Measurements from ENCODE around the gene TYW3. TPM values are rescaled to one million over a fixed set of nuclear protein-coding genes. Genes with fewer than 3 reads are reported as not detected.

TYW3 gene
- total and polyA plus RNA-seq, 2 experiments from 2014 or later: 10.9 to 22.0 TPM

DNA sequence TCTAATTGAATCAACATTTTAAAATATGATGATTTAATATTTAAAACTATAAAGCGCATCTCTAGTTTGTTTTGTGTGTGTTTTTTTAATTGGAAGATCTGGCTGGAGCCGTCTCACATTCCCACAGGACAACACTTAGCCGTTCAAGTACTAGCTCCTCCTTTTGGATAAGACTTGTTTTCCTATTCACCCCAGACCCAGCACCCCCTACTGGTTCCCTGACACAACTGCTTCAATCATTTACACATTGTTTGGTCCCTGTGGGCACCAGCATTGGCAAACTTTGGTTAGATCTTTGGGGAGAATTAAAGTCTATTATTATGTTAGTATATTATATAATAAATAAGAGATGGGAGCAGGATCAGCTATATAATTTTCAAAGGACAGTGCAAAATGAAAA is 34.5 kb downstream of the TYW3 start:
- peaks cover 17% of the 10 kb centered on the region for H3K4me1 ChIP-seq (ENCODE audit: low read depth)
- no peak overlapping the region for H3K27ac ChIP-seq
- H3K4me3 ChIP-seq: no peak overlapping the region
- no peaks in the 10 kb centered on the region for H3K36me3 ChIP-seq
- TF ChIP-seq, protein P1, sequence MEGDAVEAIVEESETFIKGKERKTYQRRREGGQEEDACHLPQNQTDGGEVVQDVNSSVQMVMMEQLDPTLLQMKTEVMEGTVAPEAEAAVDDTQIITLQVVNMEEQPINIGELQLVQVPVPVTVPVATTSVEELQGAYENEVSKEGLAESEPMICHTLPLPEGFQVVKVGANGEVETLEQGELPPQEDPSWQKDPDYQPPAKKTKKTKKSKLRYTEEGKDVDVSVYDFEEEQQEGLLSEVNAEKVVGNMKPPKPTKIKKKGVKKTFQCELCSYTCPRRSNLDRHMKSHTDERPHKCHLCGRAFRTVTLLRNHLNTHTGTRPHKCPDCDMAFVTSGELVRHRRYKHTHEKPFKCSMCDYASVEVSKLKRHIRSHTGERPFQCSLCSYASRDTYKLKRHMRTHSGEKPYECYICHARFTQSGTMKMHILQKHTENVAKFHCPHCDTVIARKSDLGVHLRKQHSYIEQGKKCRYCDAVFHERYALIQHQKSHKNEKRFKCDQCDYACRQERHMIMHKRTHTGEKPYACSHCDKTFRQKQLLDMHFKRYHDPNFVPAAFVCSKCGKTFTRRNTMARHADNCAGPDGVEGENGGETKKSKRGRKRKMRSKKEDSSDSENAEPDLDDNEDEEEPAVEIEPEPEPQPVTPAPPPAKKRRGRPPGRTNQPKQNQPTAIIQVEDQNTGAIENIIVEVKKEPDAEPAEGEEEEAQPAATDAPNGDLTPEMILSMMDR (IDR thresholded peaks at IDR 0.05; ENCODE audit: low read depth, low read length): peak; percentile 50
- peak in 1 of 2 donors; percentile 38 for DNase-seq (ENCODE audit: low read depth in 1 of 2, low spot score in 1 of 2)
- no peaks in the 10 kb centered on the region for H3K27me3 ChIP-seq
- no peaks in the 10 kb centered on the region for H3K9me3 ChIP-seq (ENCODE audit: low read depth)

DNA sequence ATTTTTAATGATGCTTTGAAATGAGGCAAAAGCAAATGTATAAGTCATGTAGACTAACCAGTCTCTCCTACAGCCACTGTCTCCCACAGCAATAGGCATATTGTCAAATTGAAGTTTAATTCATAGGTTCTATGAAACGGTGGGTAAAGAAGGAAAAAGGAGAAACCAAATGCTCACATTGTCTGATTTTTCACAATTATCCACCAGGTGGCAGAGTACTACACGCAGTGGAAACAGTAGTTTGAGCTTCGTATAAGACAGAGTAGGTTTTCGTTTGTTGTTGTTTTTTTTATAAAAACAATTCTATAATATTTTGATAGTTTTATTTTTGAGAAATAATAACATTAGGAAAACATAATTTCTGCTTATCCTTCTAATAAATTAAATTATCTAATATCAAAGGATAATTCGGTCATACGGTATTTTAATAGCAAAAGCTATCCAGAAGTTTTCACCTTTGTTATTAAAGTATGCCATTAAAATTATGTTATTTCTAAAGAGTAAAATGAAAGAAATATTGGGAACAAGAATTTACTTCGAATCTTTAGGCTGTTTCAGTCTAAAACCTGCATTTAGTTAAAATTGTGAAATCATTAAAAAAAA is 39.1 kb downstream of the TYW3 start:
- H3K27me3 ChIP-seq: no peaks in the 10 kb centered on the region
- no peak overlapping the region for H3K4me3 ChIP-seq
- TF ChIP-seq, protein P1 (IDR thresholded peaks at IDR 0.05; ENCODE audit: low read depth, low read length): peak; percentile 66
- DNase-seq (ENCODE audit: low read depth in 1 of 2, low spot score in 1 of 2): peak; percentile 65 to 70
- H3K9me3 ChIP-seq (ENCODE audit: low read depth): no peaks in the 10 kb centered on the region
- H3K4me1 ChIP-seq (ENCODE audit: low read depth): peaks cover 13% of the 10 kb centered on the region
- no peak overlapping the region for H3K27ac ChIP-seq
- H3K36me3 ChIP-seq: no peaks in the 10 kb centered on the region

DNA sequence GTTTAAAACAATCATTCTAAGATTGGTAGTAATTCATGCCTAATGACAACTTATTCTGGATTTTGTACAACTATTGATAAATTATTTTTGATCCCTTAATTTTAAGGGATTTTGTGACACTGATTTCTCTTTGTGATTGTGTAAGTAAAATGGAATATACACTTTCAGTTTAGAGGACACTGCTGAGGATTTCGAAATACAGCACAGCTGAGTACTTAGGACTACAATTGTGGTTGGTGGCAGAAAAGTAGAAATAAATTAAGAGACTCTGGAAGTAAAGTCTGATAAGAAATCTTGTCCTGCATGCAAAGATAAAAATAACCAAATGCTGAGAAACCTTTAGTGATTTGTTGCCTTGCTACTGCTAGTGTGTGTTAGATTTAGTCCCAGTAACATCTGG is 40.0 kb downstream of the TYW3 start:
- Histone ChIP-seq H3K36me3 (no peaks in the 10 kb centered on the region), H3K27ac (no peak overlapping the region), H3K9me3 (ENCODE audit: low read depth) (no peaks in the 10 kb centered on the region), H3K4me3 (no peak overlapping the region), H3K27me3 (no peaks in the 10 kb centered on the region), H3K4me1 (ENCODE audit: low read depth) (peaks cover 13% of the 10 kb centered on the region)
- TF ChIP-seq, protein P1 (IDR thresholded peaks at IDR 0.05; ENCODE audit: low read depth, low read length): no peak
- peak in 1 of 2 donors; percentile 51 for DNase-seq (ENCODE audit: low read depth in 1 of 2, low spot score in 1 of 2)

DNA sequence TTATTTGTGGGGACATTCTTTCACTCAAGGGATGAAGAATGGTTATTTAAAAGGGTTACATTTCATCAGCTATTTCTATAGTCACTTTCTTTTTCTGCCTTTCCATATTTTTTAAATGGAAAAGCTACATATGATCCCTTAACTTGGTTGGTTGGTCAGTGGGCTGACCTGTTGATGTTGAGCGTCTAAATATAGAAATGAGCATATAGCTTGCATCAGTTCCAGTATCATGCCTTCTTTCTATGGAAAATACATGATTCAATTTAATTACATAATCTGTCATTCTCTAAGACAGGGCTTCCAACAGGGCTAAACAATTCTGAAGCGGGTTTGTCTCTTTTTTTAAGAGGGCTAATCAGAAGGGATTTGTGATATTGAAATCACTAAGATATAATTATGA is 40.6 kb downstream of the TYW3 start:
- peaks cover 13% of the 10 kb centered on the region for H3K4me1 ChIP-seq (ENCODE audit: low read depth)
- H3K36me3 ChIP-seq: no peaks in the 10 kb centered on the region
- H3K4me3 ChIP-seq: no peak overlapping the region
- H3K27me3 ChIP-seq: no peaks in the 10 kb centered on the region
- no peaks in the 10 kb centered on the region for H3K9me3 ChIP-seq (ENCODE audit: low read depth)
- no peak overlapping the region for H3K27ac ChIP-seq
- TF ChIP-seq, protein P1 (IDR thresholded peaks at IDR 0.05; ENCODE audit: low read depth, low read length): no peak
- DNase-seq (ENCODE audit: low read depth in 1 of 2, low spot score in 1 of 2): no peak

DNA sequence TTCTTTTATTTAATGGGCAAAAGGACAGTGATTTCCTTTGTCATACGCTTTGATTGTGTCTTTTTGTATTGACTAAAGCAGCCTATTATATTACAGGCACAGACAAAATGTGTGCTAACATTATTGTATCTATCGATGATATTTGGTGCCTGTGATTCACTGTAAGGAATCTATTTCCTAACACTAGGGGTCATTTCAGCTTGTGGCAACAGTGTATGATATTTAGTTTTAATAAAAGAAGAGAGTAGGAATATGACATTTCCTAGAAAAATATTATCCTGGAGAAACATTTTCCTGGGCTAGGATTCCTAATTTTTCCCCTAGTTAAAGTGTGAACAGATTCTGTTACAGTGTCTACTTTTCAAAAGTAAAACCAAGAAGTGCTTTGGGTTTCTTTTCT is 42.8 kb downstream of the TYW3 start:
- H3K27ac ChIP-seq: no peak overlapping the region
- H3K36me3 ChIP-seq: no peaks in the 10 kb centered on the region
- DNase-seq (ENCODE audit: low read depth in 1 of 2, low spot score in 1 of 2): no peak
- no peaks in the 10 kb centered on the region for H3K9me3 ChIP-seq (ENCODE audit: low read depth)
- H3K4me1 ChIP-seq (ENCODE audit: low read depth): peaks cover 13% of the 10 kb centered on the region
- TF ChIP-seq, protein P1 (IDR thresholded peaks at IDR 0.05; ENCODE audit: low read depth, low read length): no peak
- no peak overlapping the region for H3K4me3 ChIP-seq
- H3K27me3 ChIP-seq: no peaks in the 10 kb centered on the region
